Glomerular visceral epithelial cell (primary cell): Measurements from ENCODE around the gene SUN3.
"Not testable (repeated sequence)": the region's sequence is repeated elsewhere in the genome, so short reads cannot be mapped to it uniquely, and the experiment has no call there.

Source experiments
- DNase-seq: peaks from one replicate; pipeline ENCODE4 v3.0.0-alpha.2; 2016; ENCODE audit errors: extremely low spot score

SUN3 gene

DNA sequence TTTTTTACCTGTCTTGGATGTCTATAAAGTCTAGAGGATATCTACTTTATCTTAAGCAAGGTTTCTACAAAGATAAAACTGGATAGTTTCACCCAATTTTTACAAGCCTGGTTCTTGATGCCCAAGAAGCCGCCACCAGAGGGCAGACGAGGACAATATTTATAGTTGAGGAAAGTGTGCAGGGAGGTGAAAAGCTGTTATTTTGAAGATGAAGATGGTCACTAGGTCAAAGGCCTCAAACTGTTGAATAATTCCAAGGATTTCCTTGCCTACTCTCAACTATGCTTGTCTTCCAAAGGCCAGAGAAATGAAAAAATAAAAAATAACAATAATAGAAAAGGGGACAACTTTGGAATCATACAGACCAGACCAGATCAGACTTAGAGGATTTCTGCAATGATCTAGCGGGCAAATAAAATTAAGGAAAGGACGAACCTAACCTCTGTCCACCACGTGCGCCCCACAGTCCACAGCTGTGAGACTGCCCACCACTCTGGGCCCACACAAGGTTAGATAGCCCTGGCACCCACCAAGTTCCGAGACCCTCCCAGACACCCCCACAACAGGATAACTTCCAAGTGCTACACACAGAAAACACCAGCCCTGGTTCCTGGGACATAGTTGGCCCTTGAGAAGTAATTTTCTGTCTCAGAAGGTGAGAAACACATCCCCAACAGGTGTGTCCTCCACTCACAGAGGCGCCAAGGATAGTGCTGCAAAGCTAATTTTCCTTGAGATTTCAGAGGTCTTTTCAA lies 83.5 kb downstream of the SUN3 start:
- peak; percentile 57 for DNase-seq

DNA sequence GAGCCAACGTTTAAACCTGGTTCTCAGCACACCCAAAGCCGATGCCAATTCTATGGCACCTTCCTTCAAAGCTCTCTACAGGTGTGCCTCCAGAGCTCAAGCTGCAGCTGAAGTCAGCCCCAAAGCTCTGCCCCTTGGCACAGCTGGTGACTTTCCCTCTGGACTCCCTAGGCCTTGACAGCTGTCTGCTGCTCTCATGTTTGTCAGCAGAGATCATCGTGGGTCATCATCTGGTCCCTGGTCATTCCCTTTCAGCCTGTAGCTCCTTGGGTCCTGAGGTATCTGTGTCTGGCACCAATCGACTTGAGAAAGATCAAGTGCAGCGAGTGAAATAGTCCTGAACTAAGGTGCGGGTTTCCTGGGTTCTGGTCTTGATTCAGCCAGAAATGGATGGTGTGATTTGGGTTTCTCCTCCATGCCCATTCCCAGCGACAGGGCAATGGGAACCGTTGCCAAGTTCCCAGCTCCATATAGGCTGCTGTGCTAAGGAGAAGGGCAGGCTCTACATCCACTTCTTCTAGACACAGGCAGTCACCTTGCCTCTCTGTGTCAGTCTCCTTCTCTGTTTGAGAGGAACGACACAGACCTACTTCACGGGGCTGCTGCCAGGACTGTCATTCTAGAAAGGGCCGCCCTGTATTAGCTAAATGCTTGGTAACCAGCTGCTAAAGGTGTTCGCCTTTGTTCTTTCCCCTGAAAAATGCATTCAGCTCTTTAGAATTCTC lies 84.2 kb downstream of the SUN3 start:
- no peak for DNase-seq

DNA sequence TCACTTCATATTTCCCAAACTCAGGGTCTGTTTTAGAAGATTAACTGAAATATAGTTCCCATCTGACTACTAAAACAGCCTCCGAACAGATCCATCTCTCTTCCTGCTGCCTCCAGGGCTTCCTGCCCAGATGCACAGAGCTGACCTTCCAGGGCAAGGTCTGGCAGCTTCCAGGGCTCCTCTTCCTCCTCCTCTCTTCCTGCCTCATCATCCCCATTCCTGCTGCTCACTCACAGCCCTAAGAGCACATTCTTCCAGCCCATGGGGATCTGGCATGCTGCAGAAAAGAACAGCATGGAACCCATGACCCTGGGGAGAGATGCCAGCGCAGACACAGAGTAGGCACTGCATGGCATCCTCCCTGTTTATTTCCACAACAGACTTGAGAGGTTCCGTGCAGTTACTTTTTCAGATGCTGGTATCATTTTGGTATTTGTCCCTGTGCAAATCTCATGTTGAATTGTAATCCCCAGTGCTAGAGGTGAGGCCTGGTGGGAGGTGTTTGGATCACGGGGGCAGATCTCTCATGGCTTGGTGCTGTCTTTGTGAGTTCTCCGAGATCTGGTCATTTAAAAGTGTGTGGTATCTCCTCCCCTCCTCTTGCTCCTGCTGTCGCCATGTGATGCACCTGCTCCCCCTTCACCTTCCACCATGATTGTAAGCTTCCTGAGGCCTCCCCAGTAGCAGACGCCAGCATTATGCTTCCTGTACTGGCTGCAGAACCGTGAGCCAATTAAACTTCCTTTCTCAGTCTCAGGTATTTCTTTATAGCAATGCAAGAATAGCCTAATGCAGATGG lies 85.0 kb downstream of the SUN3 start:
- DNase-seq = no peak

DNA sequence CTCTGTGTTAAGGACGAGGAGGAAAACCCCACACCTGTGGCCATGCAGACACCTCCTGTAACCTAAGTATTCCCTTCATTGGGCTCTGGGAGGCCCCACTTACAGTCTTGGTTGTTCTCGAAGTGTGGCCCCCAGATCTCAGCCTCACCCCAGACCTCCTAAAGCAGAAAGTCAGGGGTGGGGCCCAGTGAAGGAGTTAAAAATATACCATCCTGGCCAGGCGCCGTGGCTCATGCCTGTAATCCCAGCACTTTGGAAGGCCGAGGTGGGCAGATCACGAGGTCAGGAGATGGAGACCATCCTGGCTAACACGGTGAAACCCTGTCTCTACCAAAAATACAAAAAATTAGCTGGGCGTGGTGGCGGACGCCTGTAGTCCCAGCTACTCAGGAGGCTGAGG lies 86.3 kb downstream of the SUN3 start:
- DNase-seq = not testable (repeated sequence)

DNA sequence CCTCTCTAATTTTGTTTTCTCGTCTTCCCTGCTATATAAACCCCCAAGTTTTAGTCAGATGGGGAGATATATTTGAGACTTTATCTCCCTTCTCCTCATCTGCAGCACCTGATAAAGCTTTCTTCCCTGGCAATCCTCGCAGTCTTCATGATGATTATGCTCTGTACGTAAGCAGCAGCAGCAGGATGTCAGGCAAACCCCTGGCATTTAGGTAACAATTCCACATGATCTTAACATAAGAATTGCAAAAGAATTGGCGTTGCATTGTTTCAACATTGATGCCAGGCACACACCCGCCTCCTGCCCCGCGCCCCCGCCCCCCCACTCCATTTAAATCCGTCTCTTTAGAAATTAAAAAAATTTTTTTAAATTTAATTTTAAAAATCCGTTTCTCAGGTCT lies 86.8 kb downstream of the SUN3 start:
- no peak for DNase-seq

DNA sequence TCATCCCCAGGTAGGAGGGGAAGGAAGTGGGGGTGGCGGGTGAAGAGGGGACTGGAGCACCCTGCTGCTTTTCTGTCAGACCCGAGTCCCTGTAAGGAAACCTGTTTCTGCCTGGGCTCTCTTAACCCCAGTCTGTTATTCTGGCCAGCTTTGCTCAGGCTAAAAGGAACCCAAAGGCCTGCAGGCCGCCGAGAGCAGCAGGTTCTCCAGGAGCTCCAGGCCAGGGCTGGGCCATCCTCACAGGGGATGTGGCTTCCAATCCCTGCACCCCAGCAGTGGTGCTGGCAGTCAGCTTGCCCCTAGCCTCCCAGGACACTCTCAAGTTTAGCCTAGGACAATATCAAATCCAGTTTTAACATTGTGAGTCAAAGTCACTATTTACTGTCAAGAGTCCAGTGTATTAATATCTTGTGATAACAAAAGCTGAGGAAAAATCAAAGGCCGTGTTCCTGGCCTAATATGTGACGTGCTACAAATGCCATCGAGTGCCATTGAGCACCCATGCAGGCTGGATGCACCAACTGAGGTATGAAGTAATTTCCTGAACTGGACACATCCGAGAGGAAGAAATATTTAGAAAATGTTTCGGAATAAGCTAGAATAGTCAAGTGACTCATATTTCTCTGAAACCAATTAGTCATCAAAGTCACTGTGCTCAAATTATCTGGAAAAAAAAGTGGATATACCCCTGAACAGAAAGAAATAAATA lies 87.6 kb downstream of the SUN3 start:
- peak; percentile 52 for DNase-seq

DNA sequence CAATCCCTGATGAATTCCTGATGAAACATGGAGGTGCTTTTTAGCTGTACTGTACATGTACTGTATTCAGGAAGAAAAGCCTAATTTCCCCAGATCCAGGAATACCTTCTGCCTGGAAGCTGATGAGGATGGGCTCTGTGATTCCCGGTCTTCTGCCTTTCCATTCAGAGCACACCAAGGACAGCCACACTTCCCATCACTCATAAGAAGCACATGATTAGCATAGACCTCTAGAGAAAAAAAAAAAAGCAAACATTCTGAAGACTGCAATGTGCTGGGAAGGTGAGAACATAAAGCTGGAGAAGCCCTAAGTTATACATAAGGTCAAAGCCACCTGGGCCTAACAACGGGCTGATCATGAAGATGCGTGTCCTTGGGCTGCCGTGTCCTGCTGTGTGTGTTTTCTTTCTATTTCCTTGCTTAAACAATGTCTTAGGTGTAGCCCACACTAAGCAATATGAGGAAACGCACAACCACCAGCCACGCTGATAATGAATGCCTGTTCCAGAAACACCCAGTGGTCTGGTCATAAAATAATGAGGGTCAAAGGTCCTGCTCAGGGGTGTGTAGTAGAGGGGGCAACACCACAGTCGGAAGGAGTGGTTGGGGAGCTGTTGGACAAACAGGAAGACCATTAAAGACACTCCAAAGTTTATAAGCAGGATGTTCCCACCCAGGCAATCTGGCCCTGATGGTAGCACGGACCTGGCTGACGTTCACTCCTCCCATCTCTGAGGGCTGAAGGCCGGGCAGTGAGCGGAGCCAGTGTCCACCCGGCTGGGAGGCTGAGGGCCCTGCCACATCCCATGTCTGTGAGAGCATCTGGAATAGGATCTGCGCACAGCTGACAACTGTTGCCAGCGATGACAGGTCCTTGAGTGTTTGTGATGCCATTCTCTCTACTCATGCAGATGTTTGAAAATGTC lies 88.6 kb downstream of the SUN3 start:
- DNase-seq = no peak

DNA sequence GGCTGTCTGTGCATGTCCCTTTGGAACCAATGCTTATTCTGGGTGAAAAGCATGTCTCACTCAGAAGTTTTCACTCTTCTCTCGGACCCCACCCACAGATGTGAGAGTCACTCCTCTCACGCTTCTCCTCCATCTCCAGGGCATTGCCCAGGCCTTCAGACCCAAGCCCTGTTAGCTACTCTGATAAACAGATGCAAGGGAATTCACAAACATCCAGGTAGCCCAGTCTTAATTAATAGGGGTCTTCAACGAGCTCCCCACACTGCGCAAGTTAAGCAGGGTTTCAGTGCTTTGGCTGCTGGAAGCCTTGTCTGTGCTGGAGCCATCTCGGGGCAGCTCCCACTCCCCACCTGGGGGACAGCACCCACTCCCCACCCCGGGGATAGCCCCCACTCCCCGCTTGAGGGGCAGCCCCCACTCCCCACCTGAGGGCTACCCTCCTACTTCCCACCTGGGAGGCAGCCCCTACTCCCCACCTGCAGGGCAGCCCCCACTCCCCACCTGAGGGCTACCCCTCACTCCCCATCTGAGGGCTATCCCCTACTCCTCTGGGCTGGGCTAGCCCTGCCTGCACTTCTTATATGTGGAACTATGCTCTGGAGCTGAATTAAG lies 89.4 kb downstream of the SUN3 start:
- no peak for DNase-seq

DNA sequence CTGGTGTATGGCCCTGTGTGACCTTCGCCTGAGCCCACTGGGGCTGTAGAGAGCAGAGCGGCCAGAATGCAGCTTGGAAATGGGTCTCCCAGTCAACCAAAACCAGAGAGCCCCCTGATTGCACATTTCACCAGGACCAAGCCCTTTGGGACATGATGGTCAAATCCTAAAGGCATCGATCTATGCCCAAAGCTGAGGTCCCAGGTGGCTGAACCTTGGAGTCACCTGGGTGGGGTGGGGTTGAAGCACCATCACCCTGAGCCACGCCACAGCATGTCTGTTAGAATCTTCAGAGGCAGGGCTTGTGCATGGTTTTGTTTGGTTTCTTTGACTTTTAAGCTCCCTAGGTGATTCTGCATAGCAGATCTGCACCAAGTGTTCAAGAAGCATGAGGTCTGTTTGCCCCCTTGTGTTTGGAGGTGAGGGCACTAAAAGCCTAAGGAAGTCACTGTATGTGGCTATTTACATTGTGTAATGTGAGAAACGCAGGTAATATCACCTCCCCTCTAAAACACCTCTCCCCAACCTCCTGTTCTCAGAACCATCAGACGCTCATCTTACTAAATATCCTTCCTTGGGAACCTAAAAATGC lies 90.2 kb downstream of the SUN3 start:
- DNase-seq = no peak

DNA sequence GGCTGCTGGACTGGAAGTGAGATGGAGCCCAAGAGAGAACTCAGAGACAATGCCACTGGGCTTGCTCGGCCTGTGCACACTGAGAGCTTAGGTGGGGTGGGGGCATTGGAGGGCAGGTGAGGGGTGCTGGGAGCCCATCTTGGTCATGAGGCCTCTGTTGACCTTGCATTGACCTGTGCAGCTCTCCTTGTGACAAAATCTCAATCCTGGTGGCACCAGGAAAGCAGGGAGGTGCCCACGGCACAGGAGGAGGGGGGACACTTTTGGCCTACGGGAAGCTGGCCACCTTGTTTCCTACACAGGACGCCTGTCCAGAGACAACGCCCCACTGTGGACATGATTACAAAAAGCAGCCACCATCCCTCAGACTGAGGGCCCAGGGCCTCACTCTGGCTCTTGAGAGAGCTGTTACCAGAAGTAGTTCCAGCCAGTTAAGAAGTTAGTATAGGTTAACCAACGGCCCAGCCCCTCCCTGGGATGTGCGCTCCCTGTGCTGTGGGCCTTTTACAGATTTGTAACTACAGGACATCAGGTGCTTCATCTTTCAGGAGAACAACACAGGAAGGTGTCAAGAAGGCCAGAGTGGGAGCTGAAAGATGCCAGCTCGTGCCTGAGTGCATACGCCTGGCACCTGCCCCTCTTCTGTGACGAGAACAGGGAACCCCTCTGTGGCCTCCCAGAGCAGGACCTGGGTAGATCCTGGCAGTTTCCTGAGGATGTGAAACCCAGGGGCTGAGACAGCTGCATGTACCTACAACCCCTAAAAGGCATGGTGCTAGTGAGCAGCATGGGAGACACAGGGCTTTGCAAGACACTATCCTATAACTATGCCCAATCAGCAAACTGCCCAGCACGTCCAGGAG lies 91.0 kb downstream of the SUN3 start:
- no peak for DNase-seq
